Endothelial cell of umbilical vein (primary cell): ENCODE data around the gene MAP4K2. TPM values are rescaled to one million over a fixed set of nuclear protein-coding genes. Genes with fewer than 3 reads are reported as not detected.

Experiments used
- BruUV-seq: library from RNA; stranded (reverse); fragments of 400-500 nt; replicated peaks from 2 replicates; lab custom pipeline; 2021; lab: Mats Ljungman, UMichigan
- CTCF ChIA-PET: fragments of 300-600, 350-600 bp; sonication (Branson Sonifier 250); formaldehyde crosslinking; loops from one replicate; lab custom pipeline; 2021; ENCODE audit warnings: antibody characterized with exemption, inconsistent platforms; lab: Charles Lee
- POLR2A ChIA-PET: fragments of 300-600, 350-600 bp; sonication (Branson Sonifier 250); formaldehyde crosslinking; loops from one replicate; lab custom pipeline; 2021; ENCODE audit warnings: antibody characterized with exemption, inconsistent platforms; lab: Charles Lee
- DNase-seq: peaks from one replicate; pipeline ENCODE4 v3.0.0-alpha.2; 2011; ENCODE audit warnings: low read depth, low spot score
- FAIRE-seq: peaks from 2 replicates; lab custom pipeline; 2011; peaks lifted over from hg19 to GRCh38; lab: Jason Lieb, UNC
- H2AFZ ChIP-seq: 2 replicates; pipeline ENCODE4 v1.6.0; 2012; ENCODE audit warnings: low read depth, low read length, control low read depth, inconsistent platforms
- H3K27ac ChIP-seq: 2 replicates; pipeline ENCODE4 v1.5.1; 2011; ENCODE audit warnings: low read depth, mild to moderate bottlenecking, control low read depth, low read length, moderate library complexity; ENCODE audit not compliant: insufficient read depth
- H3K27me3 ChIP-seq, 2 experiments: 2 replicates each; pipeline versions ENCODE4 v1.6.0 to v1.6.1; 2011; ENCODE audit warnings: low read length in 2 of 2, mixed read lengths in 1 of 2; ENCODE audit not compliant: control insufficient read depth in 2 of 2, insufficient read depth in 2 of 2
- H3K36me3 ChIP-seq, 2 experiments: 2 replicates in 1 of 2; 3 replicates in 1 of 2; pipeline ENCODE4 v1.5.1; 2011; ENCODE audit warnings: low read length in 2 of 2, mild to moderate bottlenecking in 1 of 2, moderate library complexity in 1 of 2; ENCODE audit not compliant: control insufficient read depth in 2 of 2, insufficient read depth in 2 of 2; ENCODE audit errors: extremely low read depth in 1 of 2
- H3K4me1 ChIP-seq: 3 replicates; pipeline ENCODE4 v1.5.1; 2011; ENCODE audit warnings: mild to moderate bottlenecking, low read length; ENCODE audit not compliant: control insufficient read depth, insufficient read depth; ENCODE audit errors: extremely low read depth
- H3K4me2 ChIP-seq: 2 replicates; pipeline ENCODE4 v1.6.1; 2011; ENCODE audit warnings: low read length, control low read depth, mixed read lengths; ENCODE audit not compliant: insufficient read depth
- H3K4me3 ChIP-seq, 3 experiments: fragments of 200-600 bp in 1 of 3; sonication (generic), shearing (Covaris generic) in 1 of 3; replicated peaks in 1 of 3; 2 replicates each; pipeline ENCODE4 v1.5.1; 2011 to 2016; ENCODE audit warnings: control low read depth in 3 of 3, low read length in 3 of 3, mild to moderate bottlenecking in 2 of 3, inconsistent platforms in 1 of 3, low read depth in 1 of 3, moderate library complexity in 1 of 3; ENCODE audit not compliant: insufficient read depth in 1 of 3
- H3K79me2 ChIP-seq: 2 replicates; pipeline ENCODE4 v1.6.0; 2012; ENCODE audit warnings: low read length, inconsistent platforms; ENCODE audit not compliant: control insufficient read depth, insufficient read depth
- H3K9ac ChIP-seq: replicated peaks from 2 replicates; pipeline ENCODE3; 2011; ENCODE audit warnings: low read length, control low read depth; ENCODE audit not compliant: insufficient read depth; ENCODE audit errors: extremely low read depth
- H3K9me1 ChIP-seq: replicated peaks from 3 replicates; pipeline ENCODE4 v1.6.0; 2011; ENCODE audit warnings: mild to moderate bottlenecking, low read length; ENCODE audit not compliant: control insufficient read depth, insufficient read depth; ENCODE audit errors: extremely low read depth
- H3K9me3 ChIP-seq: replicated peaks from 2 replicates; pipeline ENCODE4 v1.5.1; 2012; ENCODE audit warnings: low read length, inconsistent platforms; ENCODE audit not compliant: control insufficient read depth, insufficient read depth
- H4K20me1 ChIP-seq: replicated peaks from 2 replicates; pipeline ENCODE3; 2011; ENCODE audit warnings: mild to moderate bottlenecking, low read length; ENCODE audit not compliant: control insufficient read depth, insufficient read depth; ENCODE audit errors: extremely low read depth
- CTCF ChIP-seq, 2 donors: IDR thresholded peaks; 1 replicate in 1 of 2; 2 replicates in 1 of 2; pipeline ENCODE4 v1.5.1; 2011; ENCODE audit warnings: low read length in 2 of 2, mild to moderate bottlenecking in 2 of 2, moderate library complexity in 2 of 2, control low read depth in 1 of 2, inconsistent platforms in 1 of 2, low read depth in 1 of 2; ENCODE audit not compliant: insufficient read depth in 1 of 2; ENCODE audit errors: extremely low read depth in 1 of 2
- EZH2 ChIP-seq: IDR thresholded peaks from 2 replicates; pipeline ENCODE4 v1.6.1; 2012; ENCODE audit warnings: borderline replicate concordance, low read depth, mild to moderate bottlenecking, moderate library complexity, low read length, inconsistent platforms; ENCODE audit not compliant: severe bottlenecking
- FOS ChIP-seq: IDR thresholded peaks from 2 replicates; pipeline ENCODE4 v1.6.1; 2011; ENCODE audit warnings: mild to moderate bottlenecking, low read length, moderate library complexity, borderline replicate concordance; ENCODE audit not compliant: insufficient read depth
- GATA2 ChIP-seq: IDR thresholded peaks from 2 replicates; pipeline ENCODE4 v1.7.0; 2011; ENCODE audit warnings: low read depth, mild to moderate bottlenecking, moderate library complexity, mixed read lengths, low read length; ENCODE audit not compliant: insufficient read length, insufficient read depth
- JUN ChIP-seq: IDR thresholded peaks from 2 replicates; pipeline ENCODE4 v1.6.1; 2011; ENCODE audit warnings: borderline replicate concordance, low read depth; ENCODE audit not compliant: insufficient read length, insufficient read depth
- MAX ChIP-seq: IDR thresholded peaks from 2 replicates; pipeline ENCODE4 v1.6.1; 2011; ENCODE audit not compliant: insufficient read depth, insufficient read length
- MYC ChIP-seq: IDR thresholded peaks from one replicate; pipeline ENCODE4 v1.6.1; 2011; ENCODE audit warnings: mild to moderate bottlenecking, low read depth, low read length
- POLR2A ChIP-seq: IDR thresholded peaks from 2 replicates; pipeline ENCODE4 v1.6.1; 2012; ENCODE audit warnings: low read depth, mild to moderate bottlenecking, control low read depth, low read length
- POLR2AphosphoS5 ChIP-seq: IDR thresholded peaks from 2 replicates; pipeline ENCODE4 v1.6.1; 2012; ENCODE audit warnings: low read depth, mild to moderate bottlenecking, control low read depth, low read length, moderate library complexity; ENCODE audit not compliant: insufficient read depth
- dilution Hi-C: fragments of 300-500 bp; cut with MboI; formaldehyde crosslinking; loops from one replicate; pipeline ENCODE4 v1.15.0; 2019; ENCODE audit warnings: low sequenced_read_pairs; ENCODE audit not compliant: extremely low pct_ligation_motif_present
- intact Hi-C: fragments of 100-400 bp; cut with micrococcal nuclease; formaldehyde crosslinking; loops from one replicate; pipeline ENCODE4 v1.10.0; 2022
- polyA plus RNA-seq, 4 experiments: library from polyadenylated mRNA; depleted of rRNA in 3 of 4; stranded (reverse) in 3 of 4; unstranded in 1 of 4; fragments of >200 nt; gene quantifications; 2 replicates each; pipeline versions ENCODE4 v1.2.1 to v1.2.3, GENCODE V29; 2011 to 2012; ENCODE audit warnings: missing spikeins in 1 of 4
- total RNA-seq: library from RNA; stranded (reverse); gene quantifications from 2 replicates; pipeline ENCODE4 v1.2.3, GENCODE V29; 2021

The MAP4K2 gene
- total and polyA plus RNA-seq, 2 donors (not counting 3 experiments of a cell fraction or from before 2014, with no cell fraction given) = 43.3 to 44.0 TPM

- Histone ChIP-seq H3K4me2 (no peak overlapping the region), H3K9me3 (no peaks in the 10 kb centered on the region), H3K36me3 (no peaks in the 10 kb centered on the region), H3K27me3 (peaks cover 0 to 3% of the 10 kb centered on the region in 2 experiments), H3K27ac (no peak overlapping the region), H2AFZ (no peak overlapping the region), H4K20me1 (no peaks in the 10 kb centered on the region), H3K9me1 (no peaks in the 10 kb centered on the region), H3K79me2 (no peaks in the 10 kb centered on the region), H3K4me1 (no peaks in the 10 kb centered on the region), H3K4me3 (no peak overlapping the region), H3K9ac (no peak overlapping the region)
- FAIRE-seq = no peak
- intact Hi-C loops (no loop called here), dilution Hi-C loops (no loop called here)
- BruUV-seq = no TSS peak
- ChIA-PET POLR2A (no interaction called here), CTCF (interaction anchor here (0.8 kb wide), 1 partner anchor 11 kb away, joined by 3 read pairs; no protein-coding TSS in a partner anchor)
- no peak for DNase-seq
- TF ChIP-seq MYC (no peak), FOS (no peak), EZH2 (no peak), JUN (no peak), CTCF (IDR thresholded peaks at IDR 0.05; ENCODE audit: extremely low read depth in 1 of 2, insufficient read depth in 1 of 2, low read depth in 1 of 2, low read length in 2 of 2) (no peak), MAX (no peak), POLR2A (no peak), GATA2 (no peak), POLR2AphosphoS5 (no peak)
Measured at GRCh38 chr11:64827451-64827839, 24.4 kb upstream of the MAP4K2 start.
